GM11168 (cell line): ENCODE data around the gene FMNL2.
"Not testable (repeated sequence)": the region's sequence is repeated elsewhere in the genome, so short reads cannot be mapped to it uniquely, and the experiment has no call there.

Source experiments
- in situ Hi-C: fragments of 300-500 bp; cut with MboI; formaldehyde crosslinking; loops from one replicate; pipeline ENCODE4 v1.12.0; 2022; ENCODE audit warnings: low sequenced_read_pairs; ENCODE audit not compliant: unreplicated experiment

FMNL2 gene

DNA sequence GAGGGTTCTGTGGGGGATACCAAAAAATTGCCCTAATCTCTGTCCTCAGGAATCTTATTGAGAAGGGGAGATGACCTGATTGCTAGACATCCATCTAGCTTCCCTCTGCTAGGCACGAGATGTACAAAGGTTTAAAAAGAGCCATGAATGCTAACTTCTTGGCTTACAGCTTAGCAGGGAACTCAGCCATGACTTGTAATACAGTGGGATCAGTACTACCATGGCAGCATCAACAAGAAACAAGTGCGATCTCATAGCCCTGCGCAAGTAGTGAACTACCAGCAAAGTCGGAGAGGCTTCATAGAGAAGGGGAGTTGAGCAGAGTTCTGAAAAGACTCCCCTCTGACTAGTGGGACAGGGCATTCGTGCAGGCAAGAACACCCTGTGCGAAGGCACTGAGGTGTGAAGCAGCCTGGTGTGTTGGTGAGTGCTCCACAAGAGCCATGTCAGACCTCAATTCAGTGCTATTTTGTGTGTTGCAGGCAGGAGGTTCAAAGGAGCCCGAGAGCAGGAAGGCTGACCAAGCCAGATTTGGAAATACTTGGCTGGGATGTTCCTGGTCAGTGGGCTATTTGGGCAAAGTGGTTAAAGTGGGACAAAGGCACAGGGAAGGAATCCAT lies 130.0 kb downstream of the FMNL2 start:
- in situ Hi-C loops, result no loop called here

DNA sequence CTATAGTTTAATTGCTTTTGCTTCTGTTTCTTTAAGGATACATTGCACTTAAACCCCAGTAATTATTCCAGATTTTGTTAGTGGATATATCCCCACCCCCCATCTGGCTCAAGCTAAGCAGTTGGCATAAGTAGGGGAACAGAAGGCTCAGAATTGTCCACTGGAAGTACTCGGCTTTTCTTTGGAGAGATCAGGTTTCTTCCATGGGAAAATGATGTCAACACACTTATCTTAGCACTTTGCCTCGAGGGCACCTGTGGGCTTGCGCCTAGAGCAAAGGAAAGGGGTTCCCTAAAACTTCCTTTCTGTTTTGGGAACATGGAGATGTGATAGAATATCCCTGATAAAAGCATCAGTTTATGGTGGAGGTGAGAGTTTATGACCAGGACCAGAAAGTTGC lies 130.6 kb downstream of the FMNL2 start:
- in situ Hi-C loops, result no loop called here

DNA sequence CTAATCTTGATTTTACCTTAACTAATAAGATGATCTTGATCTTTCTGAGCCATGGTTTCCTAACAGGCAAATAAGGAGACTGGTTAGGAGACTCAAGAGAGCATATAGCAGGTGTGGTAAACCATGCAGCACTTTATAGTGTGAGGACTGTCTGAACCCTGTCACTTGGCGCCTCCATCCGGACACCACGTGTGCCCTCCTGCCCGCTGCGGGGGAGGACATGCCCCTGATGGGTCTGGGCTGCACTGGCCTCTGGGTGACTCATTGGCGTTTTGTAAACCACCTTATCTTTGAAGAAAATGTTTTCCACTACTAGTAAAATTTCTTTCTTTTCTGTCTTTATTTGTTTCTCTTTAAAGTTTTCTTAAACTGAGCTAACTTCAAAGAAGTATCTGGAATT lies 131.1 kb downstream of the FMNL2 start:
- in situ Hi-C loops, result no loop called here

DNA sequence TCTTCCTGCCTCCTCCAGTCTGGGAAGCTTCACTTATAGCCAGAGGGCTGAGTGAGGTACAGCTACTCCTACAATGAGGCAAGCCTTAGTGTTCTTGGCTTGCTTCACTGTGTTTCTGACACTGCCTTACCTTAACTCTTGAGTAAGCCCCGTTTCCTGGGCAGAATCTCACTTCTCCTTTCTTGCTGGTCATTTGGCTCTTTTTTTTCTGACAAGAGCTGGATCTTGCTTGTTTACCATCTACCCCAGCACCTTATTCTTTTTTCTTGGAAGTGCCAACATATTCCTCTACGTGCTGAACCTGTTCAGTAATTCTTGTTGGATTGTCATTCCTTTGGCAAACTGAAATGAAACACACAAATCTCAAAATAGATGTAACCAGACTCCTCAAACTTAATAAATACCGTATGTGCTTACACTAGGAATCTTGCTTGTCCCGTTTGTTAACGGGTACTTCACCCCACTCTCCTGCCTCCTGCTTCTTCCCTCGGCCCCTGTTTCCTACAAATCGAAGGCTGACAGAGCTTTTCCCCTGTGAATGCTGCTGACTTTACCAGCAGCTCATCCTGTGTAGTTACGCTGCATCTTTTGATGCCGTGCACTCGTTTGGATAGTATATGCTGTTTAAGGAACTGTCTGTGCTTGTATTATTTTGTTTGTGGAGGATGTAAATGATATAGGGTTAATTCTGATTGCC lies 132.2 kb downstream of the FMNL2 start:
- in situ Hi-C loops, result no loop called here

DNA sequence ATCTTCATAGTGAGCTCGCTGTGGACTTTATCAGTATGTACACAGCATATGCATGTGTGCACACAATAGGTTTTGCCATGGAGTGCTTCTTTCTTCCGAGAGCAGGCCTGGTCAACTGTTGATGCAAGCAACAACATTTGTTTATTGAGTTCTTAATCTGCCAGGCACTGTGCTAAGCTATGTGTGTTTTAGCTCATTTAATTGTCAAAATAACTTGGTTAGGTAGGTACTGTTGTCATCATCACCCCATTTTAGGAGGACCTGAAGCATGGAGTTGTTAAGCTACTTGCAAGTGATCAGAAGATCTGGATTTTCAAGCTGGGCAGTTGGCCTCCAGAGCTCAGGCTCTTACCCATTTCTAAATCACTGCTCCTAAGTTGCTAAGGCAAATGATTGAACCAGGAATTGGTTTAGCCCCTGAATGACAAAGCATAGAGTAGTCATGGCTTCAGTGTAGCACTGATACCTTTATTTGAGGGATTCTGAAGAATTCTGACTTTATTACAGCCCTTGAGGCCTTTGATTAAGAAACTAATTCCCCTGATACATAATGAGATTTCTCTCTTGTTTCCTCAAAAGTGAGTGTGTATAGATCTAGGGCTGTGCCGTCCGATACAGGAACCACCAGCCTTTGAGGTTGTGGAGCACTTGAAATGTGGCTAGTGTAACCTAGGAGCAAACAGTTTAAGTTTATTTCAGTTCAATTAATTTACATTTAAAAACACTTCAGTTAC lies 132.9 kb downstream of the FMNL2 start:
- in situ Hi-C loops, result no loop called here

DNA sequence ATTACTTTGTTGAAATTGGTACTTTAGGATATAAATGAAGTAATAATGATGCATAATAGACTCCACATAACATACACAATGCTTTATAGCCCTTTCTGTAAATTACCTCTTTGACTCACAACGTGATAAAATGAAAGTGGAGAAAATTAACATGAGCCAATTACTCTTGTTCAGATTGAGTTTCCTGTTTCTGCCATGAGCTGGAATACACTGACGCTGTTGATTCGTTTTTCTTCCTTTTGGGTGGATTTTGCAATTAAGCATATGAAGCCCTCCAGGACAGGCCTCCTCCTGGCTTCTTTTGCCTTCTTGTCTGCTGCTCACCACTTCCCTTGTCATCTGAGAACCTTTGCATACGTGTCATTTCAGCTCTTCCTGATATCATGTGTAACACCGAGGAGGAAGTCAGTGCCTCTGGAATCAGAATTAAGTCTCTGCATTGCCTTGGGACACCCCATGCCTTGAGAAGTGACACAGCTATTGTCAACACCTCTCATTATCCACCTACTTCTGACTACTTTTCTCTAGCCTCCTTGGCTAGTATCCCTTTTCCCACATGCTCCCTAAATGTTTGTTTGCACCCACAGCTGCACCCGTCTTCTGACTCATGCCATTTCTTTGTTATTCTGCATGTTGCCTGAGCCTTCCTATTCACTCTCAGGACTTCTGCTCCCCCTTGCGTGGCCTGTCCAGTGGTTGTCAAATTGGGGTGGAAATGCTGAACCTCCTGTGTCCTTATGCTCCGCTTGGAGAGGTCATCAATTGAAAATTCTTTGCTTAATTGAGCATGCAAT lies 134.1 kb downstream of the FMNL2 start:
- in situ Hi-C loops, result no loop called here

DNA sequence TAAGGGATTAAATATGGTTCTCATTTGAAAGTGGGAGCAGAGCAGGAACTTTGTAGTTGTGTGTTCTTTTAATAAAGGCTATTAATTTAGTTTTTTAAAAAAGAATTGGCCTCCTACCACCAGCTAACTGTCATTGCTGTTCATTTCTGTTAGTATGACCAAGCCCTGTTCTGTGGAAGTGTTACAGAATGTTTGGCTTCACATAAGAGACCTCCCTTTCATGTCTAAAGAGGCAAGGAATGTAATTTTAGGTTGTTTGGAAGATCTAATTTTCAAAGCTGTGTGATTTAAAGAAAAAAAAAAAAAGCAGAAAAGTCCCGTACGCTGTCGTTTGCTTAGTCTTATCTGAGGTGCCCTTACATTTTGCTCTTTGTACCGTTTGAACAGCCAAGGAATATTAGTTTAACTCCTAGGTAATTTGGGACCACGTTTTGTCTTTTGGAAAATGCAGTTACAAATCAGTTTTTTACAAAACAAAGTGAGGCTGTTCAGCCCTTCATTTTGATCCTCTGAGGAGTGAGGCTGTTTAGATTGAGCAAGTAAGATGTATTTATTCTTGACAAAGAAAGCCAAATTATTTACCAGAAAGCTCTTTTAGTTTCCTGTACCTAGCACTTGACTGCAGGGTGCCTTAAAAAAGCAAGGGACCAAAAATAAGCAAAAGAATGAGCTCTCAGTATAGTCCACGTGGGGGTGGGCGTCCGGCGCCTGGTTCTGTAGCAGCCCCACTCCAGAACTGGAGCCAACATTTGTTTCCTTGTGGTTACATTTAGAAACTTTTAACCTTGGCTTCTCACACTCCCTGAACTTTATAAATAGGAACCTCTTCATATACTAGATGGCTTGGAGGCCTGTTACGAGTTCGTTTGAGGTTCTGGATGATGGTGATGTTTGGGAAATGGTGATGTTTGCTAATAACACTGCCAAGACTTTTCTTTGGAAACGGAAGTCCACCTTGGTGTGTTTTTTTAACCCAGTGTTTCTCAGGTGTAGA lies 136.2 kb downstream of the FMNL2 start:
- in situ Hi-C loops, result no loop called here

DNA sequence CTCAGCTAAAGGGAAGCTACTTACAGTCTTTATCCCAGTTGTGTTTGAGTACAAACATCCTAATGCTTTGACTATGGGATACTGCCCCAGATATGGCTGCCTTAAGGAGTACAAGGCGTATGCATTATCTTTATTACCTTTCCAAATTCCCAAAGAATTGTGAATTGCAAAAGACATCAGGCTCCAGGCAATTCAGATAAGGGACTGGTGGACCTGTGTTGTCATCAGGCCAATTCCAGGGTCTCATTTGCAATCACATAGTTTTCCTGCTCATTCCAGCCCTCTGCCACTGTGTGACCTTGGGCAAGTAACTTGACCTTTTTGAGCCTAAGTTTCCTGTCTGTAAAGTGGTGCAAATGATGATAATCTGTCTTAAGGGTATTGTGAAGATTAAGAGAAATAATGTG lies 137.5 kb downstream of the FMNL2 start:
- in situ Hi-C loops, result no loop called here

DNA sequence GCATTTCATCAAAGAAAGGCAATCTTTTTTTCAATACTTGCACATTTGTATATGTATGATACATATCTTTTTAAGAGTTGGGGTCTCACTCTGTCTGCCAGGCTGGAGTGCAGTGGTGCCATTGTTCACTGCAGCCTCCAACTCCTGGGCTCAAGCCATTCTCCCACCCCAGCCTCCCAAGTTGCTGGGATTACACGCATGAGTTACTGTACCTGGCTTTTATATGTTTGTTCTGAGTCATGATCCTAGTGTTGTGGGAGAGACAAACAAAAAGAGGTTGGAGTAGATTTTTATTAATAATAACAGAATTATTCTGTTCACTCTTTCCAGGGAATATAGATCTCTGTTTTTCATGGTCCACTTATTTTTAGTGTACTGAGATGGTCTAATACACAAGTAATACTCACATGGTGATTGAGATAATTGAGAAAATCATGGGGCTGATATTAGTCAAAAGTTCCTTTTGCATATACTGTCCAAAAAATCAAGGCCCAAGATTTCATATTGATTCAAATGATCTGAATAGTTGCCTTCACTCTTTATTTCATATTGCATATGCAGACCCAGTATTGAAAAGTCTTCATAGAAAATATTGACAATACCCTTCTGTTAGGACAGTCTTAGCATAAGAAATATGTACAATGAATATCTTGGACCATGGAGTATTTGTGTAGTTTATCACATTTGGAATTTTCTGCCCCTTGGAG lies 138.3 kb downstream of the FMNL2 start:
- in situ Hi-C loops, result no loop called here

DNA sequence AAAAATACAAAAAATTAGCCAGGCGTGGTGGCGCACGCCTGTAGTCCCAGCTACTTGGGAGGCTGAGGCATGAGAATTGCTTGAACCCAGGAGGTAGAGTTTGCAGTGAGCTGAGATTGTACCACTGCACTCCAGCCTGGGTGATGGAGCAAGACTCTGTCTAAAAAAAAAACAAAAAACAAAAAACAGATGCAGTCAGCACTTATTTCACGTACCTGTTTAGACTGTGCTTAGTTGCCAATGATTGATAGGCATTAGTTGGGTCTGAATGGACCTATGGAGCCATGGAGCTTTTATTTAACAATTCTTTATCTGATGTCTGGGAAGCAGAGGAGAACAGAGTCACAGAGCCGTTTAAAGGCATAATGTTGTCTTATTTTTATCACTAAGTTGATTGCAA lies 139.5 kb downstream of the FMNL2 start:
- in situ Hi-C loops, result not testable (repeated sequence)

DNA sequence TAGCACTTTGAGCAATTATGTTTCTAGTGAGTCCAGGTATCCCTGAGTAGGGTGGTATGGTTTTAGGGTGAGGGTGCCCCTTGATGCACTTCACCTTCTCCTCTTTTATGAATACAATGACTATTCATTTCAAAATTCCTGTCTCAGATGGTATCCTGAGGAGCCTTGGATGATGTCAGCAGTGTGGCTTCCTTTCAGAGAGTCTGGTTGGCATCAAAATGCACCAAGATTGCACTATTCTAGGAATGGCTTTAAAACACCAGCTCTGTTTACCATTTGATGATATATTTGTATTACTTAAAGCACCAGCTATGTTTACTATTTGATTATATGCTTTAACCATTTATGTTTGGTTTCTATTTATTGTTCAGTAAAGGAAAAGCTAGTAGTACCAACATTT lies 141.0 kb downstream of the FMNL2 start:
- in situ Hi-C loops, result no loop called here

DNA sequence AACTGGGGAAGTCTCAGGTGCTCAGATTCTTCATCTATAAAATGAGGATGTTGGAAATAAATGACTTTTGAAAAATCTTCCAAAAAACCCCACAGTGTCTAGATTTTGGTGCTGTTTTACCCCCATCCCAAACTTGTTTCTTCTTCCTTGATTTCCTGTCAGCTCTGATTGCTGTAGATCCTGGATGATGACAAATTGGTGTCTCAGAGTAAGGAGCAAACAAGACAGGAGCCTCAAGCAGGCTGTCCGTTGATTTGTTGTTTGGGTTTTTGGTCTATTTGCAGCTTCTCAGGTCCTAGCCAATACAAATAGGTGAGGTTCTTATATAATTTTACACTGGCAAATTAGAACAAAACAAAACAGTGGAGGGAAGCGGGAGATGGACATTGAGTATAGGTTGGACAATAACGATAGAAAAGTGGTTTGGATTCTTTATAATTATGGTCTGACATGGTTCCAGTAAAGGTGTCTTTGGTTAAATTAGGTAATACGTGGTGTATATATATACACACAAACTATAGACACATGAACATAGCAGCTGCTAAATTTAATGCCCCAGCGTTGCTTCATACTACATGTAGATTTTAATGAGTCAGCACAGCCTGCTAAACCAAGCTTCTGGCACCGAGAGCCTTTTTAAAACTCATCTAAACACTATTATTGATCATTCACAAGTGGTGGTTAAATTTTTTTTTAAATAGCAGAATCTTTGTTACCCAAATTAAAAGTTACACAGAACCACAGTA lies 142.5 kb downstream of the FMNL2 start:
- in situ Hi-C loops, result no loop called here

DNA sequence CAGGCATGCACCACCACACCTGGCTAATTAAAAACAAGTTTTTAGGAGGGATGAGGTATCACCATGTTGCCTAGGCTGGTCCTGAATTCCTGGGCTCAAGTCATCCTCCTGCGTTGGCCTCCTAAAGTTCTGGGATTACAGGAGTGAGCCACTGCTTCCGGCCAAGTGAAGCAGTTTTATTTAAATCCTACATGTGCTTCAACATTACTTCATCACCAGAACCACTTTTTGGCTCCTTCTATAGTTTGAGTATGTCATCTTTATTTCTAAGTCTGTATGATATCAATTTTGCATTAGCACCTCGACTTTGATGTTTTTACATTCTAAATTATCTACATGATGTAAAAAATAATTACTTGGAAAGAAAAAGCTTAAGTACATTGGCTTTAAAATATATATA lies 144.3 kb downstream of the FMNL2 start:
- in situ Hi-C loops, result no loop called here

DNA sequence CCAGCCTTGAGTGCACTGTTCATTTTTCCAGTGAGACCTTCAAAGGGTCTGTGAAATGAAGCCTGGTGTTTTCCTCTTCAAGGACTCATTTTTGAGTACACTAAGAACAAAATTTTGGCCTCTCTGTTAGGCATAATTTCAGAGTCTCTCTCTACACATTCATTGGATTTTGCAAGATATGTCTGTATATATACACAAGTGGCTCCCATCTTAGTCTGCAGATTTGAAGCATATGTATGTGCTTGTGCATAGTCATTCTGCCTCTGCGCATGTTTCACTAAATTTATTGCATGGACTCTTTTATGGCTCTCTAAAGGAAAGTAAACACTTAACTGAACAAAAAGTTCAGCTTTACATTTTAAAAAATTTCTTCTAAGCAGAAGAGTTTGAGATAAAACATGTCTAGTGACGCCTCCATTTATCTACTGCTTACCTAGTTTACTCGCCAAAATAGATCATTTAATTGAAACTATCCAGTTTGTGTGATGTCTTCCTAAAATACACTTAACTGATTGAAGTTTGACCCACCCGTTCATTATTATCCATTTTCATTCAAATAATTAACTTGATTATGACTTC lies 145.9 kb downstream of the FMNL2 start:
- in situ Hi-C loops, result no loop called here

DNA sequence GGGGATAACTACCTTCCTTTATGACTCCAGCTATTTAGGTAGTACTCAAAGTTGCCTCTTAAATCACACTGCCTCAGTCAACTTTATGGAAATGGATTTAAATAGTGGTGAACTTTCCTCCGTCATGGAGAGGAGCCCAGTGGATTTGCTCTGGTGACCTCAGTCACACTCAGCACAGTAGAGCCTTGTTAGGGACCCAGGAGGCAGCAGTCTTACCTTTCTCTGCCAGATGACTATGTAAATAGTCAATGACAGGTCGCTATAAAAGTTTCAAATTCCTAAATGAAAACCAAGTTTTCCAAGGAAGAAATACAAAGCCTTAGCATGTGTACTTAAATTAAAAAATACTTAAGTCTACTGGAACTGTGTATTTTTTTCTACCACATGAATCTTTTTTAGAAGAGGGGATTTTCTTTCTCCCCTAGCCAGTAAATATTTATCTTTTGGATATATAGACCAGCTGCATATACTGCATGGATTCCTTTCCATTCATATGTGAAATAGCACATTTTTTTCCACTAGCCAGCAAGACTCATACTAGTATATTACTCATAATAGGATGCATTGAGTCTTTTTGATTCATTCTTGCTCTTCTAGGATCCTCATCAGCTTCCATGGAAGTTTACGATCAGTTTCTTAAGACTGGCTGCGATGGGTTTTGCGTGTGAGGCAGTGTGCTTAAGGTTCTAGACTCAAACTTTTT lies 147.1 kb downstream of the FMNL2 start:
- in situ Hi-C loops, result no loop called here

DNA sequence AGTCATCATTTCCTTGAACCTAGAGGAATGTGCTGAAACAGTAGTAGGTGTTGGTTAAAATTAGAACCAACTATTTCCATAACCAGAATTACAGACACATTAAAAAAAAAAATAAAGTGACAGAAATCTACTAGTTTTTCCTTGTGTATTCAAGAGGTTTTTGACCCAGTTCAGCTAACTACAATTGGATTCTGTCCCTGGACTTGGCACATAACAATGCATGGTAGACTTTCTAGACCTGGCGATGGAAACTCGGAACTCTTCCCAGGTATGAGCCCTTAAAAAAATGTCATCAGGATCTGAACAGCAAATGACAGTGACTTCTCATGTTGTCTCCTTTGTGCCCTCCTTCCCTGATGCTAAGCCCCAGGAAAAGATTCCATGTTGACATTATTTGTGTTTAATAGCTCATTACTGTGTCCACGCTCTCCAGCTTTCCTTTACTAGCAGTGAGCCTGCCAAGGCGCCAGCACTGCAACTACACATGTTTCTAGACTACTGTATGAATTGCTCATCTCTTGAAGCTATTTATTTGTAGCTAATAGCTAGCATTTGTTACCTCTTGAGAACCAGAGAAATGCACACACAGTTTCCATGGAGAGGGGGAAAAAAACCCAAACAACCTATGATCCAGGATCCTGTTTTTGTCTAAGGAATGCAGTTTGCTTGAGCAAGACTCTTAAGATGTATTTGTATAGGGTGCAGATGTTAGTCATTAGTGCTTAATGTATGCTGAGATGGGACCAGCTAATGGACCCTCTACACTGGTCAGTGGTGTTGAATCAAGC lies 148.5 kb downstream of the FMNL2 start:
- in situ Hi-C loops, result no loop called here
